ENCODE data around the gene SLC25A39. TPM values are rescaled to one million over a fixed set of nuclear protein-coding genes. Genes with fewer than 3 reads are reported as not detected.

The SLC25A39 gene
- total RNA-seq, 1 donor from 2014 or later = 44.7 TPM

DNA sequence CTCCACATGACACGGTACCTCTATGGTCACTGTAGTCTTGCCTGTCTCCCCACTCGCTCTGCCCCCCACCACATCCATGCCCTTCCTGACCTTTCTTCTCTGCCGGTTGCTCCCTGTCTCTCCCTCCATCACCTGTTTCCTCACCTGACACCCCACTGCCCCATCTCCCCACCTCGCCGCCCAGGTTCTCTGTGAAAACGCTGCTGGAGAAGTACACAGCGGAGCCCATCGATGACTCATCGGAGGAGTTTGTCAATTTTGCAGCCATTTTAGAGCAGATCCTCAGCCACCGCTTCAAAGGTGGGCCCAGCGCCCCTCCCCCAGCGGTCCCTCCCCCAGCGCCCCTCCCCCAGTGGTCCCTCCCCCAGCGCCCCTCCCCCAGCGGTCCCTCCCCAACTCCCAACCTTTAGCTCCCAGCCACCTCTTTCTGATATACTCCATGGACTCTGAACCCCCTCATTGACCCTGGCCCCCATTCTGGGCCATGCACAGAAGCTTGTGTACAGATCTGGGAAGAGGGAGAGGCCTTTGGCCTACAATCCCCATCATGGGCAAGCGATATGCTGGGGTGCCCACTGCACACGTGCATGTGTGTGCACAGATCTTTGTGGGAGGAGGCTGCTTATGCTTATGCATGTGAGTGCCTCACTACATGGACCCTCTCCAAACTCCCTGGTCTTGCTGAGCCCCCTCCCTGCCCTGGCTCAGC, 12.1 kb downstream of the SLC25A39 start:
- DNase-seq = no peak

- DNase-seq = no peak
Measured at GRCh38 chr17:44311562-44312181, 13.0 kb downstream of the SLC25A39 start.

DNA sequence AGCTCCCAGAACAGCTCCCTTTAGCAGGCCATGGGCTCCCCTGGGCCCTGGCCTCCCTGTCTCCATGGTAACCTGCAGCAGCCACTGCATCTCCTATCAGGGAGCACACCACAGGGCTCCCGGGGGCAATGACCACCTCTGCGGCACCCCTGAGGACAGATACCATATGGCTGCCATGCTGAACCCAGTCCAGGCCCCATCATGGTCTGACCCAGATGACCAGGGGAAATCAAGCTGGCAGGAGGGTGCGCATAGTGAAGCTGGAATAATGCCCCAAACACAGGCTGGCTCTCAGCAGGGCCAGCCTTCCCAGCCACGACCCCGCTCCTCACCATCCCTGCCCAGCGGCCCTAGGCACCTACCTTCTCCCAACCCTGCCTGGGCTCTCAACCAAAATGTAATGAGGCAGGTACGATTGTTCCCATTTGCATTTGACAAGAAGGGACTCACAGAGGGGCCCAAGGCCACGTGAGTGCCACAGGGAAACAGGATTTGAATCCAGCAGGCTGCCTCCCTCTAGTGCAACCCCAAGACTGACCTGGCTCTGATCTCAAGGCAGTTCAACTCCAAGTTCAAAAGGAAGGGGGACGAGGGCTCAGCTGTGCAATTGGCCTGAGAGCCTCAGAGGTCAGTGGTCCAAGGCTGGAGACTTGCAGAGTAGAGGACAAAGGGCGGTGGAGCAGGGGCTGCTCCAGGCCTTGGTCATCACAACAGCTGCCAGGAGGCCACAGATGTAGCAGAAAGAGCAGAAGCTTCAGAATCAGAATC, 13.8 kb downstream of the SLC25A39 start:
- no peak for DNase-seq

DNA sequence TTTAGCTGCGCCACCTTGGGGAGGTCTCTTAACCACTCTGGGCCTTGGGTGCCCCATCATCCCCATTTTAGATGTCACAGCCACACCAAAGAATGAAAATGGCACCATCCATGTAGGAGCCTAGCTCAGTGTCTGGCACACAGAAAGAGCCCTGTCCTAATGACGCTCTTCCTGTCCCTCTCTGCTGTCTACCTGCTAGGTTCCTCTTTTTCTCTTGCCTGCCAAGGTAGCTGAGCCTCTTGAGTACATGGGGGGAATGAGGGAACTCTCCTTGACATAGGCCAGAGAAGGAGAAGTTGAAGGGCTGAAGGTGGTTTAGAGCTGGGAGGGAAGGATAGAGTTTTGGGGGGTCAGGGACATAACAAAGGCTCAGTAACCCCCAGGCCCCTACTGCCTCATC, 14.4 kb downstream of the SLC25A39 start:
- no peak for DNase-seq

GRCh38 chr17:44309472-44309871, 15.2 kb downstream of the SLC25A39 start:
- DNase-seq = no peak

GRCh38 chr17:44308865-44309264, 15.8 kb downstream of the SLC25A39 start:
- no peak for DNase-seq

GRCh38 chr17:44308320-44308818, 16.3 kb downstream of the SLC25A39 start, which contains the start of gene RUNDC3A:
TSS of gene RUNDC3A (plus strand) at chr17:44308601. CDS start at chr17:44308833, 232 bp downstream.
- peak; percentile 96 for DNase-seq

DNA sequence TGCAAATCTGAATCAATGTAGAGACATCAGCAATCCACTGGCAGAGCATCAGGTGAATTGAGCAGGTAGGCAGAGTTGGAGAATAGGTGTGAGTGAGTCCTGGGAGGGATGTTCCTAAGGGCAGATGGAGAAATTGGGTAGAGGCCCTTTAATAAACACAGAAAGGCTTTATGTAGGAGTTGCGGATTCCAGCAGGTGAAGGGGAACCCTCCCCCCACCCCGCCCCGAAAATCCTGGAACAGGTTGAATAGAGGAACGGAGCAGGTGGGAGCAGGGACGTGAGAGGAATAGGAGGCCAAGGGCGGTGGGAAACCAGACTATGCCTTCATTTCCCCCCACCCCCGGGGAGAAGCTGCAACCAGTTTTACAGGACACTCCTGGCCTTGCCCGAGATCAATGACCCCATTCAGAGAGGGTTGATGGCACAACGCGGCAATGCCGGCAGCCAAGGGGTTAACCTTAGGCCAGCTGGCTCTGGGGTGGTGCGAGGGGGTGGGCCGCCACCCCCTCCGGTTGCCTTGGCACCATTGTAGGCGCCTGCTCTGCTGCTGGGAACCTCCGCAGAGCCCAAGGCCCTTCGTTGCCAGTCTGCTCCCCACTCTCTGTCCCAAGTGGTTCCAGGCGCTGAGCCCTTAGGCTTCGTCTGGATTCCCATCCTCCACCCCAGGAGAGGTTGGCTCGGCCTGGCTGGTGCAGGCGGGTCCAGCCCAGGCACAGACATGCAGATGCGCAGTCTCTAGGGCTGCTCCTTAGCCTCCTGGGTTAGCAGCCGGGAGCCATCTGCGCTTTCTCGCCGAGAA, 17.0 kb downstream of the SLC25A39 start:
- DNase-seq = peak; percentile 66

DNA sequence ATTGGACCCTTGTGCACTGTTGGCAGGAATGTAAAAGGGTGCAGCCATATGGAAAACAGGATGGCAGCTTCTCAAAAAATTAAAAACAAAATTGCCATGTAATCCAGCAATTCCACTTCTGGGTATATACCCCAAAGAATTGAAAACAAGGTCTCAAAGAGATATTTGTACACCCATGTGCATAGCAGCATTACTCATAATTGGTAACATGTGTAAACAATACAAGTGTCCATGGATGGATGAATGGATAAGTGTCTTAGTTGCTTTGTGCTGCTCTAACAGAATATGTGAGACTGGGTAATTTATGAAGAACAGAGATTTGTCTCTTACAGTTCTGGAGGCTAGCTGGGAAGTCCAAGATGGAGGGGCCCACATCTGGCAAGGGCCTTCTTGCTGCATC, 20.0 kb downstream of the SLC25A39 start:
- no peak for DNase-seq

GRCh38 chr17:44297975-44298374, 26.6 kb downstream of the SLC25A39 start:
- no peak for DNase-seq

GRCh38 chr17:44293509-44294226, 31.0 kb downstream of the SLC25A39 start:
- no peak for DNase-seq

DNA sequence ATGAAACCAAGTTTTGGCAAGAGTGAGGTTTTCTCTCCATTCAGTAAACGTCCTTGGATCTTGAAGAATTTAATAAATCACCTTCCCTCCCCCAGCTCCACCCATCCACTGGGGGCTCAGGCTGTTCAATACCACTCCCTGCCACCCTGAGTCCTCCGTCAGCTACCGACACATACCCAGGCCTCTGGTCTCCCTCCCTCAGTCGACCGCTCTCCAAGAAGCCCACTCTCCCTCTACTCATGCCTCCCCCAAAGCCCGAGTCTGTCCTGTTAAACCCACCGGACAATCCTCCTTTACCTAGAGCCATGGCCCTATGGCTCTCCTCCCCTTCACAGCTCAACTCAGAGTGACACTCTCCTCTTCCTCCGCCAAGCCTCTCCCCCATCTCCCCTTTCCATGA, 37.0 kb downstream of the SLC25A39 start:
- no peak for DNase-seq

- no peak for DNase-seq
Measured at GRCh38 chr17:44284024-44284400, 40.6 kb downstream of the SLC25A39 start.

DNA sequence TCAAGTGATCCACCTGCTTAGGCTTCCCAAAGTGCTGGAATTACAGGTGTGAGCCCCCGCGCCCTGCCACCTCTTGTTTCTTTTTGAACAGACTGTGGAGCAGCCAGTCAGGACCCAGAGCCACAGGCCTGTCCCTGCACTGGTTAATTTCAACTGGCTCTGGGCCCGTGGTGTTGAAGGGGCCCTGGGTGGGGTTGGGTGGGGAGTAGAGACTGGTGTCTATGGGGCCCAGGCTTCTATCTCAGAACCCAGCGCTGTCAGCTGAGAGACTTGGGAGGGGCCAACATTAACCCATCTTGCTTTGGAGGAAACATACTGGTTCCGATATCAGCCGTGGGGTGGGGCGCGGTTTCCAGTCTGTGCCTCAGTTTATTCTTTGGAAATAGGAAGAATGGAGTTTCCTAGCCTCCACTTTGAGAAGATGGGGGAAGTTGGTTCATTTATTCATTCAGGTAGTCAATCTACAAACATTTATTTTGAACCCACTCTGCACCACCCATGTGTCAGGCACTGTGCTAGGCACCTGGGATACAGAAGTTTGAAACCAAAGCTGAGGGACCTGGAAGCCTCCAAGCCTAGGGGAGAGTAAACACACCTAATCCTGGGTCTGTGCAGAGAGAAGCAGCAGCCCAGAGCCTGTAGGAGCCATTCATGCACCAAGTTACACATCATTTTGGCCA, 41.1 kb downstream of the SLC25A39 start:
- DNase-seq = no peak

GRCh38 chr17:44282264-44282663, 42.4 kb downstream of the SLC25A39 start:
- no peak for DNase-seq

- DNase-seq = no peak
Measured at GRCh38 chr17:44281570-44281969, 43.1 kb downstream of the SLC25A39 start.

GRCh38 chr17:44280392-44280937, 44.2 kb downstream of the SLC25A39 start:
- no peak for DNase-seq

DNA sequence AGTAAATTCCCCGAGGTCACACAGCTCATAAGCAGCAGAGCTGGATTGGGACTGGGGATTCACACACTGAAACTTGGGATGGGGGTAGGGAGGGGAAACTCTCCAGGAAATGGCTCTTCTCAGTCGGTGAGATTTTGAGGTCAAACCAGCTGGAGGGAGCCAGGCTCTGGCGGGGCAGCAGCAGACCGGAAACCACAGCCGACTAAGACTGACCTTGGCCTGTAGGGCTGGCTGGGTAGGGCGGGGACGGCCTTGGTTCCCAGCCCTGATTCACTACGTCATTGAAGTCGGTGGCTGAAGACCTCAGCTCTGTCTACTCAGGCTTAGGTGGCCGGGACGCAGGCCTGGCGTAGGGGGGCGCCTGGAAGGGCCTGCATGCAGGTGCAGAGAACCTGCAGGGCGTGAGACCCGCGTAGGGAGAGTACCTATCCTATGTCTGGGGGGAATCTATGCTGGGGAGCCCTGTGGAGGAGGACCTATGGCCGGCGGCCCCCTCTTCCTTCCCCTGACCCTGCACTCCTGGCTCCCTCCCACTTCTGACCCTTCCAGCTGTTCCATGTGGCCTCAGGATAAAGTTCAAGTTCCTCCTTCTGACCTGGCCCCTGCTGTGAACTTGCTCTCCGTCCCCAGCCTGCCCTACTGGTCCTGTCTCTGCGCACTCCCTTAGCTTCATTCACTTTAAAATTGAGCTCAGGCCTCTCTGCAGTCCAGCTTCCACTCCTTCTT, 44.8 kb downstream of the SLC25A39 start:
- DNase-seq = peak; percentile 25

GRCh38 chr17:44279346-44279665, 45.3 kb downstream of the SLC25A39 start:
- DNase-seq = no peak

DNA sequence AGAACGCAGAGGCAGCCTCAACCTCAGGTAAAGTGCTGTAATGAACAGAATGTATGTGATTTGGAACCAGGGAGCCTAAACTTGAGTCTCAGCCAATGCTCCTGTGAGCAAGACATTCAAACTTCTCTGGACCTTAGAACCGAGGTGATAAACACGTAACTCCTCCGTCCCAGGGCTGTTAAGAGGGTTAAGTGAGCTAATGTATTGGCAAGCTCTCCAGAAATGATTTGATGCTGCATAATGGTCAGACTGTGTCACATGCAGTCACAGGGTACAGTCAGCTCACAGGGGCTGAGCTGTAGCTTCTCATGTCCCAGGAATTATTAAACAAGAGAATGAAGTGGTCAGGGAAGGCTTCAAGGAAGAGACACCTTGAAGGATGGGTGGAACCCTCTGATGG, 46.6 kb downstream of the SLC25A39 start:
- no peak for DNase-seq
